SK-N-SH (cell line): Measurements from ENCODE around the gene TJAP1. TPM values are rescaled to one million over a fixed set of nuclear protein-coding genes. Genes with fewer than 3 reads are reported as not detected.
A peak's percentile ranks its signal among the peaks of the same experiment; 100 is the strongest.
"Not testable (repeated sequence)": the region's sequence is repeated elsewhere in the genome, so short reads cannot be mapped to it uniquely, and the experiment has no call there.

ENCODE experiments used
- CTCF ChIA-PET: fragments of 300-600, 350-600 bp; formaldehyde crosslinking; extraction: SDS; loops from one replicate; lab custom pipeline; 2021; lab: Yijun Ruan, JAX
- POLR2A ChIA-PET: fragments of 350-600 bp; sonication (Branson Sonifier 250); formaldehyde crosslinking; extraction: SDS; loops from one replicate; lab custom pipeline; 2020; ENCODE audit warnings: antibody characterized with exemption, inconsistent platforms; lab: Yijun Ruan, JAX
- DNase-seq: peaks from one replicate; pipeline ENCODE4 v3.0.0; 2012
- H2AFZ ChIP-seq: fragments of 200-600 bp; sonication (generic); 2 replicates; pipeline ENCODE4 v1.8.1; 2016; ENCODE audit warnings: antibody characterized with exemption, mild to moderate bottlenecking, low read depth
- H3F3A ChIP-seq: fragments of 200-600 bp; sonication (generic); replicated peaks from 2 replicates; pipeline ENCODE3; 2016; ENCODE audit warnings: antibody characterized with exemption, mild to moderate bottlenecking; ENCODE audit not compliant: insufficient read depth
- H3K27ac ChIP-seq, 2 experiments: fragments of 200-500 bp in 1 of 2; fragments of 200-600 bp in 1 of 2; sonication (Bioruptor generic) in 1 of 2; sonication (generic), shearing (Covaris generic) in 1 of 2; 2 replicates each; pipeline versions ENCODE4 v1.5.1 to v1.6.1; 2014 to 2016; ENCODE audit warnings: low read depth in 2 of 2, inconsistent platforms in 1 of 2, low read length in 1 of 2, mild to moderate bottlenecking in 1 of 2, mixed read lengths in 1 of 2
- H3K27me3 ChIP-seq: fragments of 200-600 bp; sonication (generic), shearing (Covaris generic); 2 replicates; pipeline ENCODE4 v1.6.1; 2016; ENCODE audit warnings: mixed run types; ENCODE audit not compliant: insufficient read depth
- H3K36me3 ChIP-seq, 2 experiments: fragments of 200-500 bp in 1 of 2; fragments of 200-600 bp in 1 of 2; sonication (Bioruptor generic) in 1 of 2; sonication (generic) in 1 of 2; replicated peaks in 1 of 2; 2 replicates each; pipeline versions ENCODE3 to v1.5.1; 2014 to 2016; ENCODE audit warnings: low read length in 1 of 2, mild to moderate bottlenecking in 1 of 2; ENCODE audit not compliant: insufficient read depth in 2 of 2, control insufficient read depth in 1 of 2
- H3K4me1 ChIP-seq, 2 experiments: fragments of 200-500 bp in 1 of 2; fragments of 200-600 bp in 1 of 2; sonication (Bioruptor generic) in 1 of 2; sonication (generic), shearing (Covaris generic) in 1 of 2; 2 replicates each; pipeline versions ENCODE4 v1.5.1 to v1.6.1; 2014 to 2016; ENCODE audit warnings: low read depth in 1 of 2, low read length in 1 of 2, mixed run types in 1 of 2; ENCODE audit not compliant: insufficient read depth in 2 of 2, control insufficient read depth in 1 of 2
- H3K4me2 ChIP-seq: fragments of 200-600 bp; sonication (generic), shearing (Covaris generic); 2 replicates; pipeline ENCODE4 v1.6.1; 2017; ENCODE audit warnings: mixed run types
- H3K4me3 ChIP-seq, 2 experiments: fragments of 200-500 bp in 1 of 2; fragments of 200-600 bp in 1 of 2; sonication (Bioruptor generic) in 1 of 2; sonication (generic), shearing (Covaris generic) in 1 of 2; 2 replicates each; pipeline versions ENCODE4 v1.5.1 to v1.8.1; 2014 to 2016; ENCODE audit warnings: low read depth in 2 of 2, inconsistent platforms in 1 of 2, low read length in 1 of 2, mild to moderate bottlenecking in 1 of 2, mixed read lengths in 1 of 2, moderate library complexity in 1 of 2
- H3K79me2 ChIP-seq: fragments of 200-600 bp; sonication (generic); 2 replicates; pipeline ENCODE4 v1.8.1; 2017; ENCODE audit warnings: mild to moderate bottlenecking; ENCODE audit not compliant: insufficient read depth
- H3K9ac ChIP-seq: fragments of 200-600 bp; sonication (generic); 2 replicates; pipeline ENCODE4 v1.6.1; 2017; ENCODE audit warnings: mixed run types
- H3K9me2 ChIP-seq: fragments of 200-600 bp; sonication (generic); 2 replicates; pipeline ENCODE4 v1.6.1; 2017; ENCODE audit warnings: mixed run types
- H3K9me3 ChIP-seq: fragments of 200-600 bp; sonication (generic); 2 replicates; pipeline ENCODE4 v1.6.1; 2017; ENCODE audit warnings: mixed run types, mild to moderate bottlenecking, moderate library complexity
- H4K20me1 ChIP-seq: fragments of 200-600 bp; sonication (generic); 2 replicates; pipeline ENCODE4 v1.6.1; 2017; ENCODE audit warnings: mild to moderate bottlenecking, mixed run types; ENCODE audit not compliant: insufficient read depth
- JUND ChIP-seq: IDR thresholded peaks from 2 replicates; pipeline ENCODE4 v1.4.0; 2012
- MXI1 ChIP-seq: IDR thresholded peaks from 2 replicates; pipeline ENCODE4 v1.6.1; 2012; ENCODE audit warnings: mild to moderate bottlenecking, low read depth, low read length, improper control_type of control experiment
- RCOR1 ChIP-seq: fragments of 150-350 bp; IDR thresholded peaks from 2 replicates; pipeline ENCODE4 v1.6.1; 2017; ENCODE audit warnings: antibody characterized with exemption, low read length
- TCF12 ChIP-seq: IDR thresholded peaks from 2 replicates; pipeline ENCODE4 v1.4.0; 2012
- WGBS: methylation state at CpG from one replicate; pipeline ENCODE4 v1.1.6; 2017; ENCODE audit warnings: low lambda C conversion rate; 5-methylcytosine and 5-hydroxymethylcytosine counted together
- polyA plus RNA-seq, 3 experiments: library from polyadenylated mRNA; depleted of rRNA; stranded (reverse); fragments of >200 nt; gene quantifications; 2 replicates each; pipeline ENCODE4 v1.2.3, GENCODE V29; 2012
- TF ChIP-seq, protein P1 (sequence below): fragments of 200-600 bp; sonication (generic); IDR thresholded peaks from 2 replicates; pipeline ENCODE4 v1.6.1; 2017; ENCODE audit warnings: antibody characterized with exemption, mild to moderate bottlenecking, moderate library complexity

The TJAP1 gene
- polyA plus RNA-seq, 1 of the 3 experiments (the other 2 are of a cell fraction) = 39.5 TPM

DNA sequence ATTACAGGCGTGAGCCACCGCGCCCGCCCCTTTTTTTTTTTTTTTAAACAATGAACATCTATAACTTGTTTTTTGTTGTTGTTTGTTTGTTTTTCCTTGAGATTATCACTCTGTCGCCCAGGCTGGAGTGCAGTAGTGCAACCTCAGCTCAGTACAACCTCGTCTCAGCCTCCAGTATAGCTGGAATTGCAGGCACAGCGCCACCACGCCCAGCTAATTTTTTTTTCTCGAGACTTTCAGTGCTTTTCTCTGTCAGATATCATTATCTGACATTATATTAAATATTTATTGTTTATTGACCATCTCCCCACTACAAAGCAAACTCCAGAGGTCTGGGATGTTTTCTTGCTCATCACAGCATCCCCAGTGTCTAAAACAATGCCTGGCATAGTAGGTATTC is 19.7 kb upstream of the TJAP1 start:
- H2AFZ ChIP-seq = no peak overlapping the region
- CTCF ChIA-PET = interaction anchor here (1.0 to 14.6 kb wide), 4 partner anchors 11 to 71 kb away, joined by 3 to 382 read pairs (median 4); partner anchors contain the start of genes LRRC73 and TJAP1

DNA sequence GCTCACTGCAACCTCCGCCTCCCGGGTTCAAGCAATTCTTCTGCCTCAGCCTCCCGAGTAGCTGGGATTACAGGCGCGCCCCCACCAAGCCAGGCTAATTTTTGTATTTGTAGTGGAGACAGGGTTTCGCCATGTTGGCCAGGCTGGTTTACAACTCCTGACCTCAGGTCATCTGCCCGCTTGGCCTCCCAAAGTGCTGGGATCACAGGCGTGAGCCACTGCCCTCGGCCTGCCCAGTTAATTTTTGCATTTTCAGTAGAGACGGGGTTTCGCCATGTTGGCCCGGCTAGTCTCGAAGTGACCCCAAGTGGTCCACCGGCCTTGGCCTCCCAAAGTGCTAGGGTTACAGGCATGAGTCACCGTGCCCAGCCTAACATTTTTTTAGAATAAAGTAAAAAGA is 19.2 kb upstream of the TJAP1 start:
- peaks cover 11% of the 10 kb centered on the region for H3F3A ChIP-seq
- WGBS = 88% methylated on average over 15 of the region's 15 CpGs
- H3K27me3 ChIP-seq, H3K36me3 ChIP-seq, H2AFZ ChIP-seq, H3K4me2 ChIP-seq, H3K4me3 ChIP-seq, H3K9ac ChIP-seq, H3K4me1 ChIP-seq, DNase-seq, H3K27ac ChIP-seq, H3K9me3 ChIP-seq, H4K20me1 ChIP-seq, H3K79me2 ChIP-seq, H3K9me2 ChIP-seq: not testable (repeated sequence)
- ChIA-PET CTCF (interaction anchor here (1.0 to 14.6 kb wide), 3 partner anchors 19 to 72 kb away, joined by 3 to 382 read pairs (median 4); partner anchors contain the start of genes LRRC73 and TJAP1), POLR2A (interaction anchor here (0.7 to 2.1 kb wide), 2 partner anchors 32 to 51 kb away, joined by 3 to 5 read pairs; no protein-coding TSS in a partner anchor)

More for the DNA sequence above, 19.7 kb upstream of the TJAP1 start:
- H3K9me2 ChIP-seq = no peaks in the 10 kb centered on the region
- TF ChIP-seq, protein P1, sequence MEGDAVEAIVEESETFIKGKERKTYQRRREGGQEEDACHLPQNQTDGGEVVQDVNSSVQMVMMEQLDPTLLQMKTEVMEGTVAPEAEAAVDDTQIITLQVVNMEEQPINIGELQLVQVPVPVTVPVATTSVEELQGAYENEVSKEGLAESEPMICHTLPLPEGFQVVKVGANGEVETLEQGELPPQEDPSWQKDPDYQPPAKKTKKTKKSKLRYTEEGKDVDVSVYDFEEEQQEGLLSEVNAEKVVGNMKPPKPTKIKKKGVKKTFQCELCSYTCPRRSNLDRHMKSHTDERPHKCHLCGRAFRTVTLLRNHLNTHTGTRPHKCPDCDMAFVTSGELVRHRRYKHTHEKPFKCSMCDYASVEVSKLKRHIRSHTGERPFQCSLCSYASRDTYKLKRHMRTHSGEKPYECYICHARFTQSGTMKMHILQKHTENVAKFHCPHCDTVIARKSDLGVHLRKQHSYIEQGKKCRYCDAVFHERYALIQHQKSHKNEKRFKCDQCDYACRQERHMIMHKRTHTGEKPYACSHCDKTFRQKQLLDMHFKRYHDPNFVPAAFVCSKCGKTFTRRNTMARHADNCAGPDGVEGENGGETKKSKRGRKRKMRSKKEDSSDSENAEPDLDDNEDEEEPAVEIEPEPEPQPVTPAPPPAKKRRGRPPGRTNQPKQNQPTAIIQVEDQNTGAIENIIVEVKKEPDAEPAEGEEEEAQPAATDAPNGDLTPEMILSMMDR = peak; percentile 23; the same call in 1 of the 2 replicates
- no peak for TF ChIP-seq RCOR1
- H3K4me3 ChIP-seq = no peak overlapping the region
- no peaks in the 10 kb centered on the region for H3K9me3 ChIP-seq
- peaks cover 0 to 8% of the 10 kb centered on the region in 2 experiments; a peak in 1 of 4 replicates for H3K4me1 ChIP-seq
- H4K20me1 ChIP-seq = no peaks in the 10 kb centered on the region
- no peaks in the 10 kb centered on the region for H3K79me2 ChIP-seq
- POLR2A ChIA-PET = interaction anchor here (0.7 to 2.1 kb wide), 3 partner anchors 20 to 52 kb away, joined by 3 to 5 read pairs (median 3); partner anchors contain the start of gene TJAP1
- peaks cover 7% of the 10 kb centered on the region; the same call in 1 of the 2 replicates for H3K27me3 ChIP-seq
- no peaks in the 10 kb centered on the region for H3K36me3 ChIP-seq
- H3F3A ChIP-seq = peaks cover 11% of the 10 kb centered on the region
- WGBS = 54% methylated on average over 9 of the region's 9 CpGs
- H3K4me2 ChIP-seq = no peak overlapping the region
- H3K27ac ChIP-seq = no peak overlapping the region
- H3K9ac ChIP-seq = no peak overlapping the region
- DNase-seq = no peak

DNA sequence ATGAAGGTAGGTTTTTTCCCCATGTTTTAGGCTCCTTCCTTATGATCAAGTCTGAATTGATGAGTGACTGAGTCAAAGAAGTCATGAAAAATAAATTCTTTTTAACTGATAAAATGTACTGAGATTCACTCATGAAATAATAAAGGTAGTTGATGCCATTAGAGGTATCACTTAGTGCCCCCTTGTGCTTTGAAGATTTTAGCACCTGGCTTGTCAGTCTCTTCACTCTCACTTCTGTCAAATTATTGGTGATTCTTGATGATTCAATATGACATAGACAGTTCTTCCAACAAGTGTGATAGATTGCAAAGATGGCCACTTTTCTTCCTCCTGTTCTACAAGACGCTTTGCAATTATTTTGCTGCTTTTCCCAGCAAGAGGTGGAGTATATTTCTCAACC is 17.8 kb upstream of the TJAP1 start:
- ChIA-PET POLR2A (interaction anchor here (1.7 kb wide), 1 partner anchor 51 kb away, joined by 3 read pairs; the partner anchor contains the start of gene LRRC73), CTCF (interaction anchor here (1.1 to 14.6 kb wide), 4 partner anchors 12 to 40 kb away, joined by 3 to 382 read pairs (median 4); partner anchors contain the start of gene LRRC73)
- H3K4me2 ChIP-seq = no peak overlapping the region
- H3K79me2 ChIP-seq = no peaks in the 10 kb centered on the region
- no peak overlapping the region for H3K4me3 ChIP-seq
- H3K9me2 ChIP-seq = no peaks in the 10 kb centered on the region
- TF ChIP-seq JUND (no peak), MXI1 (no peak), TCF12 (no peak)
- H2AFZ ChIP-seq = no peak overlapping the region
- H3K9me3 ChIP-seq = no peaks in the 10 kb centered on the region
- H3K27me3 ChIP-seq = peaks cover 11% of the 10 kb centered on the region; the same call in 1 of the 2 replicates
- DNase-seq = no peak
- H3K27ac ChIP-seq = no peak overlapping the region
- H3K36me3 ChIP-seq = no peaks in the 10 kb centered on the region
- H3K9ac ChIP-seq = no peak overlapping the region
- H4K20me1 ChIP-seq = no peaks in the 10 kb centered on the region
- peaks cover 0 to 5% of the 10 kb centered on the region in 2 experiments; a peak in 1 of 4 replicates for H3K4me1 ChIP-seq
- WGBS = 10% methylated on average over 1 of the region's 1 CpG
- no peaks in the 10 kb centered on the region for H3F3A ChIP-seq
